ENCODE results near the gene KIF26B. TPM values are rescaled to one million over a fixed set of nuclear protein-coding genes. Genes with fewer than 3 reads are reported as not detected.

Gene KIF26B
- total and polyA plus RNA-seq, 2 of the 4 experiments (the other 2 are of a cell fraction) = 0.53 to 0.54 TPM

GRCh38 chr1:245128381-245129101 is 26.2 kb upstream of the KIF26B start:
- intact Hi-C loops (cut with micrococcal nuclease) = no loop called here
- Histone ChIP-seq H3K4me2 (ENCODE audit: low read depth, low read length) (no peak overlapping the region), H3K9ac (ENCODE audit: low read depth, low read length) (no peak overlapping the region), H2BK5ac (ENCODE audit: low read depth, low read length, poor library complexity, severe bottlenecking) (no peak overlapping the region), H3K4me3 (ENCODE audit: insufficient read depth, low read depth, low read length) (no peak overlapping the region), H4K8ac (ENCODE audit: low read depth in 2 of 2, low read length in 2 of 2) (no peak overlapping the region), H3K56ac (ENCODE audit: extremely low read depth, insufficient read depth, low read length) (no peak overlapping the region), H3K23ac (ENCODE audit: low read depth, low read length) (no peak overlapping the region), H3K18ac (ENCODE audit: low read depth, low read length) (no peak overlapping the region), H4K20me1 (ENCODE audit: insufficient read depth, low read length) (no peaks in the 10 kb centered on the region), H2AK5ac (ENCODE audit: low read depth, low read length) (no peak overlapping the region), H3K36me3 (ENCODE audit: control insufficient read depth, insufficient read depth, low read length) (no peaks in the 10 kb centered on the region), H3K9me3 (ENCODE audit: control insufficient read depth, insufficient read depth, low read length) (no peaks in the 10 kb centered on the region), H2AK9ac (replicated peaks; ENCODE audit: low read depth, low read length, poor library complexity) (no peak overlapping the region), H2AFZ (replicated peaks; ENCODE audit: low read length, poor library complexity) (no peak overlapping the region), H2BK120ac (ENCODE audit: low read depth, low read length) (no peak overlapping the region), H3K27me3 (ENCODE audit: control insufficient read depth, insufficient read depth, low read length) (peaks cover 5% of the 10 kb centered on the region; the same call in 1 of the 2 replicates), H3K79me1 (ENCODE audit: low read depth in 1 of 2, low read length in 2 of 2) (no peaks in the 10 kb centered on the region), H4K91ac (ENCODE audit: insufficient read depth, low read depth, low read length) (no peak overlapping the region), H4K5ac (ENCODE audit: low read depth, low read length) (no peak overlapping the region), H3K27ac (ENCODE audit: insufficient read depth, low read length) (no peak overlapping the region), H3K4ac (ENCODE audit: low read depth, low read length) (no peak overlapping the region), H3K14ac (replicated peaks; ENCODE audit: low read depth, low read length) (no peak overlapping the region), H3K4me1 (ENCODE audit: control insufficient read depth, insufficient read depth, low read length) (no peaks in the 10 kb centered on the region), H2BK15ac (ENCODE audit: low read depth, low read length) (no peak overlapping the region), H2BK20ac (ENCODE audit: low read depth, low read length) (no peak overlapping the region), H3K9me1 (ENCODE audit: insufficient read depth, low read length) (no peaks in the 10 kb centered on the region; the same call in 1 of the 2 replicates)
- WGBS, 2 experiments (ENCODE audit: extremely low coverage in 2 of 2, insufficient read length in 1 of 2) = 85% methylated on average over 10 of the region's 20 CpGs; no CpG with 5 or more reads in 1 of the 2 experiments
- POLR2A ChIA-PET (ENCODE audit: unreplicated experiment) = interaction anchor here (1.2 kb wide), 1 partner anchor 37 kb away, joined by 5 read pairs; no protein-coding TSS in a partner anchor
- in situ Hi-C loops (cut with MboI; ENCODE audit: low sequenced_read_pairs) = no loop called here
- dilution Hi-C loops (cut with HindIII; ENCODE audit: low sequenced_read_pairs, unreplicated experiment) = no loop called here
- DNase-seq (no peak), ATAC-seq (ENCODE audit: low read depth) (no peak)
- TF ChIP-seq RFX5 (IDR thresholded peaks at IDR 0.05; ENCODE audit: low read depth, low read length) = no peak
- TF ChIP-seq, protein P1, sequence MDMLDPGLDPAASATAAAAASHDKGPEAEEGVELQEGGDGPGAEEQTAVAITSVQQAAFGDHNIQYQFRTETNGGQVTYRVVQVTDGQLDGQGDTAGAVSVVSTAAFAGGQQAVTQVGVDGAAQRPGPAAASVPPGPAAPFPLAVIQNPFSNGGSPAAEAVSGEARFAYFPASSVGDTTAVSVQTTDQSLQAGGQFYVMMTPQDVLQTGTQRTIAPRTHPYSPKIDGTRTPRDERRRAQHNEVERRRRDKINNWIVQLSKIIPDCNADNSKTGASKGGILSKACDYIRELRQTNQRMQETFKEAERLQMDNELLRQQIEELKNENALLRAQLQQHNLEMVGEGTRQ (IDR thresholded peaks at IDR 0.05; ENCODE audit: low read depth, low read length) = no peak
- TF ChIP-seq MAZ (IDR thresholded peaks at IDR 0.05; ENCODE audit: borderline replicate concordance, low read depth, low read length) = no peak
- TF ChIP-seq MAFK (IDR thresholded peaks at IDR 0.05; ENCODE audit: low read depth, low read length) = no peak
- TF ChIP-seq NFE2L2 (IDR thresholded peaks at IDR 0.05; ENCODE audit: low read depth, low read length) = no peak
- TF ChIP-seq CEBPB (IDR thresholded peaks at IDR 0.05; ENCODE audit: low read depth, low read length) = no peak
- TF ChIP-seq, protein P2, sequence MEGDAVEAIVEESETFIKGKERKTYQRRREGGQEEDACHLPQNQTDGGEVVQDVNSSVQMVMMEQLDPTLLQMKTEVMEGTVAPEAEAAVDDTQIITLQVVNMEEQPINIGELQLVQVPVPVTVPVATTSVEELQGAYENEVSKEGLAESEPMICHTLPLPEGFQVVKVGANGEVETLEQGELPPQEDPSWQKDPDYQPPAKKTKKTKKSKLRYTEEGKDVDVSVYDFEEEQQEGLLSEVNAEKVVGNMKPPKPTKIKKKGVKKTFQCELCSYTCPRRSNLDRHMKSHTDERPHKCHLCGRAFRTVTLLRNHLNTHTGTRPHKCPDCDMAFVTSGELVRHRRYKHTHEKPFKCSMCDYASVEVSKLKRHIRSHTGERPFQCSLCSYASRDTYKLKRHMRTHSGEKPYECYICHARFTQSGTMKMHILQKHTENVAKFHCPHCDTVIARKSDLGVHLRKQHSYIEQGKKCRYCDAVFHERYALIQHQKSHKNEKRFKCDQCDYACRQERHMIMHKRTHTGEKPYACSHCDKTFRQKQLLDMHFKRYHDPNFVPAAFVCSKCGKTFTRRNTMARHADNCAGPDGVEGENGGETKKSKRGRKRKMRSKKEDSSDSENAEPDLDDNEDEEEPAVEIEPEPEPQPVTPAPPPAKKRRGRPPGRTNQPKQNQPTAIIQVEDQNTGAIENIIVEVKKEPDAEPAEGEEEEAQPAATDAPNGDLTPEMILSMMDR (conservative IDR thresholded peaks at IDR 0.05; ENCODE audit: low read depth, low read length) = no peak
- no peak for TF ChIP-seq MXI1 (IDR thresholded peaks at IDR 0.05; ENCODE audit: borderline replicate concordance, low read depth, low read length)
- no peak for TF ChIP-seq RCOR1 (IDR thresholded peaks at IDR 0.05; ENCODE audit: insufficient replicate concordance, low read length)
- no peak for TF ChIP-seq FOS (IDR thresholded peaks at IDR 0.05; ENCODE audit: low read depth, low read length)
- TF ChIP-seq POLR2A (IDR thresholded peaks at IDR 0.05; ENCODE audit: low read depth, low read length) = no peak
- no peak for TF ChIP-seq RAD21 (IDR thresholded peaks at IDR 0.05; ENCODE audit: low read length)
- TF ChIP-seq BHLHE40 (IDR thresholded peaks at IDR 0.05; ENCODE audit: low read depth, low read length) = no peak
- no TSS peak for BruUV-seq (replicated peaks)
- CTCF ChIA-PET = interaction anchor here (0.5 kb wide), 1 partner anchor 1780 kb away, joined by 3 read pairs; no protein-coding TSS in a partner anchor

Measured in IMR-90 (cell line).